ES-I3 (cell line): ENCODE data around the gene DDX39B.
"Not testable (repeated sequence)": the region's sequence is repeated elsewhere in the genome, so short reads cannot be mapped to it uniquely, and the experiment has no call there.

ENCODE experiments used
- H3K36me3 ChIP-seq: 2 replicates; pipeline ENCODE4 v1.6.1; 2013; ENCODE audit warnings: mild to moderate bottlenecking, low read length, control low read depth, moderate library complexity; ENCODE audit not compliant: insufficient read depth
- H3K4me1 ChIP-seq: 2 replicates; pipeline ENCODE4 v1.6.1; 2013; ENCODE audit warnings: mild to moderate bottlenecking, control low read depth, low read length; ENCODE audit not compliant: insufficient read depth
- H3K9ac ChIP-seq: 2 replicates; pipeline ENCODE4 v1.6.1; 2013; ENCODE audit warnings: low read depth, mild to moderate bottlenecking, low read length, moderate library complexity
- H3K9me3 ChIP-seq: 2 replicates; pipeline ENCODE4 v1.6.1; 2013; ENCODE audit warnings: mild to moderate bottlenecking, low read length, moderate library complexity; ENCODE audit not compliant: control insufficient read depth, insufficient read depth

The DDX39B gene

GRCh38 chr6:31569861-31570536, 28.2 kb upstream of the DDX39B start:
- no peak overlapping the region for H3K9ac ChIP-seq
- H3K9me3 ChIP-seq, result no peaks in the 10 kb centered on the region
- H3K36me3 ChIP-seq, result no peaks in the 10 kb centered on the region
- H3K4me1 ChIP-seq, result peaks cover 11% of the 10 kb centered on the region; the same call in 1 of the 2 replicates

- no peaks in the 10 kb centered on the region for H3K36me3 ChIP-seq
- peaks cover 11% of the 10 kb centered on the region; the same call in 1 of the 2 replicates for H3K4me1 ChIP-seq
- H3K9ac ChIP-seq, result no peak overlapping the region
- H3K9me3 ChIP-seq, result no peaks in the 10 kb centered on the region
Observed at GRCh38 chr6:31568537-31568961, 26.7 kb upstream of the DDX39B start.

GRCh38 chr6:31567531-31568370, 25.9 kb upstream of the DDX39B start:
- Histone ChIP-seq H3K9me3 (no peaks in the 10 kb centered on the region), H3K4me1 (peaks cover 11% of the 10 kb centered on the region; the same call in 1 of the 2 replicates), H3K9ac (no peak overlapping the region), H3K36me3 (no peaks in the 10 kb centered on the region)

GRCh38 chr6:31560697-31561058, 18.9 kb upstream of the DDX39B start:
- no peaks in the 10 kb centered on the region for H3K9me3 ChIP-seq
- H3K36me3 ChIP-seq, result no peaks in the 10 kb centered on the region; the same call in 1 of the 2 replicates
- no peak overlapping the region for H3K9ac ChIP-seq
- peaks cover 22% of the 10 kb centered on the region for H3K4me1 ChIP-seq

GRCh38 chr6:31559958-31560696, 18.3 kb upstream of the DDX39B start:
- Histone ChIP-seq H3K36me3 (no peaks in the 10 kb centered on the region; the same call in 1 of the 2 replicates), H3K9me3 (no peaks in the 10 kb centered on the region), H3K9ac (0 out of 2 replicates have a peak overlapping the region, but pooled peaks have one; percentile 6), H3K4me1 (peaks cover 22% of the 10 kb centered on the region)

- Histone ChIP-seq H3K9ac (no peak overlapping the region), H3K4me1 (peaks cover 22% of the 10 kb centered on the region), H3K9me3 (no peaks in the 10 kb centered on the region), H3K36me3 (no peaks in the 10 kb centered on the region; the same call in 1 of the 2 replicates)
Observed at GRCh38 chr6:31559606-31559957, 17.8 kb upstream of the DDX39B start.

GRCh38 chr6:31558631-31559500, 17.1 kb upstream of the DDX39B start:
- peaks cover 22% of the 10 kb centered on the region for H3K4me1 ChIP-seq
- no peaks in the 10 kb centered on the region; the same call in 1 of the 2 replicates for H3K36me3 ChIP-seq
- H3K9ac ChIP-seq, result no peak overlapping the region
- no peaks in the 10 kb centered on the region for H3K9me3 ChIP-seq

- H3K36me3 ChIP-seq, result no peaks in the 10 kb centered on the region; the same call in 1 of the 2 replicates
- H3K4me1 ChIP-seq, result peaks cover 22% of the 10 kb centered on the region
- H3K9ac ChIP-seq, result no peak overlapping the region
- no peaks in the 10 kb centered on the region for H3K9me3 ChIP-seq
Observed at GRCh38 chr6:31558318-31558625, 16.5 kb upstream of the DDX39B start.

GRCh38 chr6:31557443-31558317, 15.9 kb upstream of the DDX39B start:
- Histone ChIP-seq H3K9me3 (no peaks in the 10 kb centered on the region), H3K36me3 (no peaks in the 10 kb centered on the region; the same call in 1 of the 2 replicates), H3K9ac (no peak overlapping the region), H3K4me1 (peaks cover 22% of the 10 kb centered on the region)

- Histone ChIP-seq H3K9me3 (no peaks in the 10 kb centered on the region), H3K9ac (no peak overlapping the region), H3K36me3 (no peaks in the 10 kb centered on the region; the same call in 1 of the 2 replicates), H3K4me1 (peaks cover 22% of the 10 kb centered on the region)
Observed at GRCh38 chr6:31556307-31556706, 14.5 kb upstream of the DDX39B start.

GRCh38 chr6:31551371-31551770, 9.6 kb upstream of the DDX39B start:
- H3K9ac ChIP-seq, H3K9me3 ChIP-seq, H3K4me1 ChIP-seq, H3K36me3 ChIP-seq: not testable (repeated sequence)

GRCh38 chr6:31548544-31548873, 6.7 kb upstream of the DDX39B start:
- H3K4me1 ChIP-seq, result peaks cover 6% of the 10 kb centered on the region
- no peak overlapping the region for H3K9ac ChIP-seq
- H3K36me3 ChIP-seq, result no peaks in the 10 kb centered on the region
- H3K9me3 ChIP-seq, result no peaks in the 10 kb centered on the region
